H1 (cell line): ENCODE measurements around the gene MIDN. TPM values are rescaled to one million over a fixed set of nuclear protein-coding genes. Genes with fewer than 3 reads are reported as not detected.

ENCODE experiments used
- ATF2 ChIP-seq: IDR thresholded peaks from 2 replicates; pipeline ENCODE4 v1.6.1; 2012; ENCODE audit warnings: low read length, inconsistent platforms
- CBX5 ChIP-seq: fragments of 300-800, 300-1000 bp; sonication (generic); IDR thresholded peaks from 2 replicates; pipeline ENCODE4 v1.7.1; 2016; ENCODE audit warnings: antibody characterized with exemption, low read length, low read depth
- CBX8 ChIP-seq: fragments of 300-800, 300-1000 bp; sonication (generic); IDR thresholded peaks from 2 replicates; pipeline ENCODE4 v1.7.1; 2016; ENCODE audit warnings: low read depth, low read length, borderline replicate concordance
- HDAC6 ChIP-seq: IDR thresholded peaks from one replicate; pipeline ENCODE4 v1.7.1; 2012; ENCODE audit warnings: low read depth, mild to moderate bottlenecking, inconsistent platforms, low read length, moderate library complexity
- PHF8 ChIP-seq: fragments of 200-600 bp; sonication (generic); conservative IDR thresholded peaks from 2 replicates; pipeline ENCODE4 v1.7.1; 2012; ENCODE audit warnings: low read depth, mild to moderate bottlenecking, inconsistent platforms, low read length, moderate library complexity
- RBBP5 ChIP-seq: IDR thresholded peaks from 2 replicates; pipeline ENCODE4 v1.7.1; 2012; ENCODE audit warnings: low read depth, mild to moderate bottlenecking, inconsistent platforms, low read length, moderate library complexity, borderline replicate concordance
- RNF2 ChIP-seq: fragments of 200-900, 300-1000 bp; sonication (generic); IDR thresholded peaks from 2 replicates; pipeline ENCODE4 v1.7.1; 2016; ENCODE audit warnings: borderline replicate concordance, low read depth, mild to moderate bottlenecking, antibody characterized with exemption, low read length; ENCODE audit not compliant: poor library complexity, severe bottlenecking; ENCODE audit errors: missing control alignments
- polyA plus RNA-seq, 7 experiments: library from polyadenylated mRNA; depleted of rRNA in 3 of 7; stranded (reverse) in 5 of 7; unstranded in 2 of 7; fragments of >200 nt in 5 of 7; fragments of 200-250 nt in 2 of 7; gene quantifications; 1 replicate in 5 of 7; 2 replicates in 1 of 7; 4 replicates in 1 of 7; pipeline versions ENCODE4 v1.2.1 to v1.2.3, GENCODE V29; 2011 to 2013; ENCODE audit warnings: missing spikeins in 2 of 7, mixed read lengths in 2 of 7
- total RNA-seq: library from RNA; stranded (reverse); fragmentation: NEBNext Ultra II Directional; extraction: Animal tissue kit (Norgen Biotek cat#: 25700); gene quantifications from 2 replicates; pipeline ENCODE4 v1.2.1, GENCODE V29; 2021

MIDN gene
- total and polyA plus RNA-seq, 2 of the 8 experiments (the other 6 are each of a cell fraction or from before 2014, with no cell fraction given), result 39.8 to 159 TPM

- TF ChIP-seq RBBP5, result no peak
- TF ChIP-seq HDAC6, result no peak
- TF ChIP-seq RNF2, result no peak
- TF ChIP-seq CBX5, result no peak
- no peak for TF ChIP-seq CBX8
- no peak for TF ChIP-seq PHF8
- no peak for TF ChIP-seq ATF2
Measured at GRCh38 chr19:1244693-1245451, 3.5 kb upstream of the MIDN start (continued).
